Measurements from ENCODE around the gene TMED4. TPM values are rescaled to one million over a fixed set of nuclear protein-coding genes. Genes with fewer than 3 reads are reported as not detected.

The TMED4 gene
- 74.3 and 78.0 TPM in 2 replicates for total RNA-seq

GRCh38 chr7:44581879-44582603 lies at the start of gene TMED4:
Gene TMED4 (minus strand): TSS chr7:44582231. CDS start chr7:44582206, 25 bp downstream.
- intact Hi-C loops (cut with micrococcal nuclease): loop anchor here (1.0 to 2.0 kb wide), 13 partner anchors 8 to 563 kb away; partner anchors contain the start of genes CCM2, H2AZ2, NUDCD3 and OGDH

- intact Hi-C loops (cut with micrococcal nuclease): loop anchor here (1.0 kb wide), 2 partner anchors 8 to 9 kb away; no protein-coding TSS in a partner anchor
These were observed 49.6 kb upstream of the TMED4 start for GRCh38 chr7:44631458-44632115.

GRCh38 chr7:44630792-44631457 lies 48.9 kb upstream of the TMED4 start:
- intact Hi-C loops (cut with micrococcal nuclease): loop anchor here (1.0 kb wide), 2 partner anchors 8 to 9 kb away; no protein-coding TSS in a partner anchor

DNA sequence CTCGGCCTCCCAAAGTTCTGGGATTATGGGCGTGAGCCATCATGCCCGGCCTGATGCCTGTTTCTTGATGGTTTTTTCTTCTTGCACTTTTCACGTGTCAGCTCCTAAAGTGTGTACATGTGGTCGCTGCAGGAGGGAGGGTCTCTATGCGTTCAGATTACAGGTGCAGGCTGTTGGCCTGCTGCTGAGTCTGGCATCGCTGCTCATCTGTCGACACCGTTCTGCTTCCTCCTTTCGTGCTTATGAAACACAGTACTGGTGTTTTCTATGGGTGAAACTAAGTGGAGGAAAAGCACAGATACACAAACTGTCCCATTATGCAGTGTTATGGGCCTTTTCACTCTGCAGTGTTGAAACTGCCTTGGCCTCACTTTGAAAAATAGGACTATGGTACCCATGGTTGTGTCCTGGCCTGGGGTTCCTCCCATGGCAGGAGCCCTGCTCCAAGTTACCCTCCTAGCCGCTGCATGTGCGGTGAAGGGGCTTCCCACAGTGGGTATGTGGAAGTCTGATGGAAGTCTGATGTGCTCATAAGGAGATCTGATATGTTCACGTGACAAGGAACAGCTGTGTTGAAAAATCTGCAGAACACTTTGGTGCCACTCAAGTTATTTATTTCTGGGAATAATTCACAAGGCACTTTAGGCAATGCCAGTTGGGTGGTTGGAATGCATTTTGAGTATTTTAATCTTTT lies 47.9 kb upstream of the TMED4 start:
- intact Hi-C loops (cut with micrococcal nuclease): no loop called here

DNA sequence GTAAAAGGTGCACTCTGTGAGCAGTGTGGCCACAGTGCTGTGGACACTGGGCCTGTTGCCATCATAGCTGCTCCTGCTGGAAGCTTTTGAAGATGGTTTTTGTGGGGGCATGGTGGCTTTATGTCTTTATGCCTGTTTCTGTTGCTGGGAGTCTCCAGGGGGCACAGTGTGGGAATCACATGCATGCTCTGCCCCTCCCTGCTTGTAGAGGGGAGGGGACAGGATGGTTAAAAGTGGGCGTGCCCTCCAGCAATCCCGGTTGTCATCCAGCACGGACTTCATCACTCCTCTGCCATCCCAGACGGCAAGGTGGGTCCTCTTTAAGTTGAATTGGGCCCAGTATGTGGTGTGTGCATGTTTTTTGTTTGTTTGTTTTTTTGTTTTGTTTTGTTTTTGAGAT lies 44.6 kb upstream of the TMED4 start:
- intact Hi-C loops (cut with micrococcal nuclease): no loop called here

DNA sequence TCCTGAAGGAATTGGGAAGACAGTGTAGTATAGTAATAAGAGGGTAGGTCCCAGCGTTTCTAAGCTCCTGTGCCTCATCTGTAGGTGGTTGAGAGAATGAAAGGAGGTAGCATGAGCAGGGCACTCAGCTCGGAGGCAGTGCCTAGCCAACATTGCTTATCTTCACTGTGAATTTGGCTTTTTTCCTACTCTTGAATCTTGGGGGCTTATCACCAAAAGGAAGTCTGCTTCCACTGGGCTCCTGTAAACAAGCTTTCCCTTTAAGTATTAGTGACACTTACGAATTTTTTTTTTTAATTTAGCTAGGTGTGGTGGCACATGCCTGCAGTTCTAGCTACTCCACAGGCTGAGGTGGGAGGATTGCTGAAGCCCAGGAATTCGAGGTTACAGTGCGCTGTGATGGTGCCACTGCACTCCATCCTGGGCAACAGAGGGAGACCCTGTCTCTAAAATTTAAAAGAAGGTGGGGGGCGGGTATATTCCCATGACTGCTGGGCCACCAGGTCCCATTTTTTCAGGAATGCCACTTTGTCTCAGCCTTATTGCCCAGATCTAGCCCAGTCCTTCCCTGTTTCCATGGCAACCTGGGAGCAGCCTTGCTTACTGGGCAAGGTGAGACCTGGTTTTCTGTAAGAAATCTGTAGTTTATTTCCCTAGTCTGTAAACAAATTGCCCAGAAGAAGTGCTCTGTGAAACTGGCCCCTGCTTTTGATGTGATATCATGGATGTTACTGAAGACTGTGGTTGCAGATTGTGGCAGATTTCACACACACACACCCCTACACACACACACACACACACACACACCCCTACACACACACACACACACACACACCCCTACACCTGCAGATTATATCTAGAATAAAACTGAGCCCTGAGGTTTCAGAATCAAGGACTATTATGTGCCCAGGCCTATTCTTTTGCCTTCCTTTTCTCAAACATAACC lies 43.8 kb upstream of the TMED4 start:
- intact Hi-C loops (cut with micrococcal nuclease): no loop called here

DNA sequence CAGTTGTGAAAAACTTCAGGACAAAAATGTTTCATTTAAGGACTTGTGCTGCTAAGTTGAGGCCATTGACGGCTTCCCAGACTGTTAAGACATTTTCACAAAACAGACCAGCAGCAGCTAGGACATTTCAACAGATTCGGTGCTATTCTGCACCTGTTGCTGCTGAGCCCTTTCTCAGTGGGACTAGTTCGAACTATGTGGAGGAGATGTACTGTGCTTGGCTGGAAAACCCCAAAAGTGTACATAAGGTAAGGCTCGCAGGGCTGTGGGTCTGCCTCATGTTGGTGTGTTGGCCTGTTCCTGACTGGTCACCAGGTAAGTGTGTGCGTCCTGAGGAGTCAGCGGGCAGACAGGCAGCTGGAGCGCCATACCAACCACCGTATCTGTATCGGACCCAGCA lies 42.3 kb upstream of the TMED4 start:
- intact Hi-C loops (cut with micrococcal nuclease): no loop called here

- intact Hi-C loops (cut with micrococcal nuclease): loop anchor here (1.0 to 2.0 kb wide), 3 partner anchors 9 to 16 kb away; partner anchors contain the start of gene OGDH
These were observed 40.5 kb upstream of the TMED4 start for GRCh38 chr7:44622342-44623151.

- intact Hi-C loops (cut with micrococcal nuclease): loop anchor here (1.0 to 2.0 kb wide), 3 partner anchors 10 to 17 kb away; partner anchors contain the start of gene OGDH
These were observed 39.7 kb upstream of the TMED4 start for GRCh38 chr7:44621750-44622103.

DNA sequence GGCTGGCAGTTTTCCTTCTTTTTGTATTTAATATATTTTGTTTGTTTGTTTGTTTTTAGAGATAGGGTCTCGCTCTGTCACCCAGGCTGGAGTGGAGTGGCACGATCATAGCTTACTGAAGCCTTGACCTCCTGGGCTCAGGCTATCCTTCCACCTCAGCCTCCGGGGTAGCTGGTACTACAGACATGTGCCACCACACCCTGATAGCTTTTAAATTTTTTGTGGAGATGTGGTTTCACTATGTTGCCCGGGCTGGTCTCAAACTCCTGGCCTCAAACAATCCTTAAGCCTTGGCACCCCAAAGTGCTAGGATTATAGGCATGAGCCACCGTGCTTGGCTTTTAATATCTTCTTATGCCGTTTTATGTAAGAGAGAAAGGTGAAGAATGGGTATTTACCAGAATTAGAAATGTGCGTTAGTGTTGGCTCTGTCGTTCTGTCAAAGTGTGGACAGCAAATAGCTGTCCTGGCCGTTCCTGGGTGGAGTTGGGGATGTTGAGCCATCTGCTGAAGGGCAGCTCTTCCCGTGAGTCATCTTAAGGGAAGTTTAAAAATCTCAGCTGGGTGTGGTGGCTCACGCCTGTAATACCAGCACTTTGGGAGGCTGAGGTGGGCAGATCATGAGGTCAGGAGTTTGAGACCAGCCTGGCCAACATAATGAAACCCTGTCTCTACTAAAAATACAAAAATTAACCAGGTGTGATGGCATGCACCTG lies 39.2 kb upstream of the TMED4 start:
- intact Hi-C loops (cut with micrococcal nuclease): no loop called here

- intact Hi-C loops (cut with micrococcal nuclease): no loop called here
These were observed 36.7 kb upstream of the TMED4 start for GRCh38 chr7:44618753-44619152.

- intact Hi-C loops (cut with micrococcal nuclease): no loop called here
These were observed 36.0 kb upstream of the TMED4 start for GRCh38 chr7:44618045-44618444.

- intact Hi-C loops (cut with micrococcal nuclease): loop anchor here (1.0 kb wide), 2 partner anchors 10 to 21 kb away; no protein-coding TSS in a partner anchor
These were observed 35.3 kb upstream of the TMED4 start for GRCh38 chr7:44617225-44617890.

DNA sequence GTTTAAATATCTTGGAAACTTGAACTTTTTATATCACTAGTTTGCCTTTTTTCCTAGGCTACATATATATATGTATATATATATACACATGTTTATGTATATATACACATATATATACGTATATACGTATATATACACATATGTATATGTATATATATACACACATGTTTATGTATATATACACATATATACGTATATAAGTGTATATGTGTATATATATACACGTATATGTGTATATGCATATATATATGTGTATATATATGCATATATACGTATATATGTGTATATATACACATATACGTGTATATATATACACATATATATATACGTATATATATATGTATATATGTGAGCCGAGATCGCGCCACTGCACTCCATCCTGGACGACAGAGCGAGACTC lies 34.5 kb upstream of the TMED4 start:
- intact Hi-C loops (cut with micrococcal nuclease): no loop called here

DNA sequence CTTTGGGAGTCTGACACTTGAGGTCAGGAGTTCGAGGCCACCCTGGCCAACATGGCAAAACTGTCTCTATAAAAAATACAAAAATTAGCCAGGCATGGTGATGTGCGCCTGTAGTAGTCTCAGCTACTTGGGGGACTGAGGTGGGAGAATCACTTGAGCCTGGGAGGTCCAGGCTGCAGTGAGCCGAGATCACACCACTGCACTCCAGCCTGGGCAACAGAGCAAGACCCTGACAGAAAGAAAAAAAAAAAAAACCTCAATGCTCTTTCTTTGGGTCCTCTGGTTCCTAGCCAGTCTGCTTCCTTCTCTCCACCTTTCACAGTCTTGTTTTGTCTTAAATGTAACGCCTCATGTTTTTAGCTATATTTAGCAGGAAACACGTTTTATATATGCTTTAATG lies 33.8 kb upstream of the TMED4 start:
- intact Hi-C loops (cut with micrococcal nuclease): no loop called here

DNA sequence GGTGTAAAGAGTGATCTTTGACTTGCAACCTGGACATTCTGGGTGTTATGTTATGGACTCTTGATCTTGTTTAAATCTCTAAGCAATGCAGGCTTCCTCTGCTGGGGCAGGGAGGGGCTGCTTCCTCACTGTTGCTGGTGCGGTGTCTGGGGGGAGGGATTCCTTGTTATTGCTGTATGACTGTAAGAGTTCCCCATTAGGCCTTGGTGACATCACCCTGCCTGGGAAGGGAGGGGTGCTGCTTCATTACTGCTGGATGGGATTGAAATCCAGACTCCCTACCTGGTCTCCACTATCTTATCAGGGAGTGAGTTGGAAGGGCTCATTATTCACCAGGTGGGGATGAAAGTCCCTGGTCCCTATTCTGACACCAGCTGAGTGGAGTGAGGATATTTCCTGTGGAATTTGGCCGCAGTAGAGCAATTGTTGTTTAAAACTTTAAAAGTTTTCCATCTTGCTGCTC lies 33.1 kb upstream of the TMED4 start:
- intact Hi-C loops (cut with micrococcal nuclease): no loop called here

- intact Hi-C loops (cut with micrococcal nuclease): no loop called here
These were observed 27.8 kb upstream of the TMED4 start for GRCh38 chr7:44609829-44610228.

All from T-helper 1 cell treated with Interleukin-12 subunit alpha and Interleukin-12 subunit beta and Interleukin-4 antibody, amounts not matched to agents 30 ng/mL and 1 ng/mL, for 36 hours (primary cell).